Measurements from ENCODE around the gene MMAB. TPM values are rescaled to one million over a fixed set of nuclear protein-coding genes. Genes with fewer than 3 reads are reported as not detected.

The MMAB gene
- total RNA-seq, 2 donors from 2014 or later: 12.5 to 29.7 TPM

DNA sequence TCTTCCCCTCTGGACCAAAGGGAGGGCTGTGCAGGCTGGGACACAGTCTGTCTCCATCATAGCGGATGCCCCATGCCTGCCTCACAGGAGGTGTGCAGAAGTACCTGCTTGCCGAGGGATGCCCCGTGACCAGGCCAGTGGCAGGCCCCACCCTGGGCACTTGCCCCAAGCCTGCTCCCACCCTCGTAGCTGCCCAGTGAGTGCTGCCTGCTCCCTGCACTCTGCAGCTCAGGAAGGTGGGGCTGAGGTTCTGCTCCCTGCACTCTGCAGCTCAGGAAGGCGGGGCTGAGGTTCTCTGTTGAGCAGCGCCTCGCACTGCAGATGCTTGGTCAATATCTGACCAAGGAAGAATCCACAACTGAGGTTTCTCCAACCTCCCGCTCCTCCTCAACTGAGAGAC lies 6.9 kb downstream of the MMAB start:
- TF ChIP-seq, protein P1, sequence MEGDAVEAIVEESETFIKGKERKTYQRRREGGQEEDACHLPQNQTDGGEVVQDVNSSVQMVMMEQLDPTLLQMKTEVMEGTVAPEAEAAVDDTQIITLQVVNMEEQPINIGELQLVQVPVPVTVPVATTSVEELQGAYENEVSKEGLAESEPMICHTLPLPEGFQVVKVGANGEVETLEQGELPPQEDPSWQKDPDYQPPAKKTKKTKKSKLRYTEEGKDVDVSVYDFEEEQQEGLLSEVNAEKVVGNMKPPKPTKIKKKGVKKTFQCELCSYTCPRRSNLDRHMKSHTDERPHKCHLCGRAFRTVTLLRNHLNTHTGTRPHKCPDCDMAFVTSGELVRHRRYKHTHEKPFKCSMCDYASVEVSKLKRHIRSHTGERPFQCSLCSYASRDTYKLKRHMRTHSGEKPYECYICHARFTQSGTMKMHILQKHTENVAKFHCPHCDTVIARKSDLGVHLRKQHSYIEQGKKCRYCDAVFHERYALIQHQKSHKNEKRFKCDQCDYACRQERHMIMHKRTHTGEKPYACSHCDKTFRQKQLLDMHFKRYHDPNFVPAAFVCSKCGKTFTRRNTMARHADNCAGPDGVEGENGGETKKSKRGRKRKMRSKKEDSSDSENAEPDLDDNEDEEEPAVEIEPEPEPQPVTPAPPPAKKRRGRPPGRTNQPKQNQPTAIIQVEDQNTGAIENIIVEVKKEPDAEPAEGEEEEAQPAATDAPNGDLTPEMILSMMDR (IDR thresholded peaks at IDR 0.05): no peak
- no peak for TF ChIP-seq POLR2A (IDR thresholded peaks at IDR 0.05)
- no peaks in the 10 kb centered on the region for H3K27me3 ChIP-seq
- no peak overlapping the region for H3K27ac ChIP-seq
- H3K4me1 ChIP-seq: no peaks in the 10 kb centered on the region
- ATAC-seq (no peak), DNase-seq (no peak)
- WGBS, 2 donors: 86 to 89% methylated on average over 4 to 8 of the region's 8 CpGs
- H3K4me3 ChIP-seq: no peak overlapping the region
- peaks cover 0 to 4% of the 10 kb centered on the region in 2 donors for H3K36me3 ChIP-seq (replicated peaks in 1 of 2; ENCODE audit: insufficient read depth in 1 of 2, low read depth in 2 of 2)
- H3K9me3 ChIP-seq: no peaks in the 10 kb centered on the region
- intact Hi-C loops (cut with DNase I): no loop called here

DNA sequence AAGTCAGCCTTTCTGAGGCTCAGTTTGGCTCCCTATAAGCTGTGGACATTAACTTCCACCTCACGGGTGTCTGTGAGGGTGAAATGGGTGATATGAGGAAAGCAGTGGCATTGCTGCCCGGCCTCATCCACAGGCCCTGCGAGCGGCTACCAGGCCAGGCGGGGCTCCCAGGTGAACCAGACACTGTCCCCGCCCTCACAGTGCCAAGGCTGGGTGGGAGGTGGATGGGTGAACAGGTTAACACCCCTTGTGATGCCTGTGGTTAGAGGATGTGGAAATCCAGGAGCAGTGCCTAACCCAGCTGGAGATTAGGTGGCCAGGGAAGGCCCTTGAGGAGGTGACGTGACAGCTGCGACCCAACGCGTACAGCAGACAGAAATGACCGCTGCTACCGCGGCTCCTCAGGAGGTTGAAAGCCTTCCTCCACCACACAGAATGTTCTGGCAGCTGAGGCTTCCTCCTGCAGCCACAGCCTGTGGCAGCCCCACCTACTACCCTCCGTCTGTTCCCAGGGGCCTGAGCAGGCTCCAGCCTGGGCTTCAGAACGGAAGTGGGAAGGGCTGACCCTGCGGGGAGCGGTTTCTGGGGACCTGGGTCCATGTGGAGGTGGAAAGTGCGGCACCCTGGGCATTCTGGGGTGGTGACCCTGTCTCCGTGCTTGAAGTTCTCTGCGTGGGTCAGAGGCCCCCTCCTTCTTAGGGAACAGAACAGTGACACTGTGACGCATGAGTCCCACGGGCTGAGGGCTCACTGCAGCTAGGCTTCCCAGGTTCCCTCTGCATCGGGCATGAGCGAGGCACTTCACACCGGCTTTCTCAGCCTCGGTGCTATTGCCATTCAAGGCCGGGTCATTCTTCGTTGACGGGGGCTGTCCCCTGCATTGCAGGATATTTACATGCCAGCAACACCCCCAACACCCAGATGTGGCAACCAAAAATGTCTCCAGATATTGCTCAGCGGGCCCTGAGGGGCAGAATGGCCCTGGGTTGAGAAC lies 9.7 kb downstream of the MMAB start:
- no peaks in the 10 kb centered on the region for H3K4me1 ChIP-seq
- H3K9me3 ChIP-seq: no peaks in the 10 kb centered on the region
- no peak overlapping the region for H3K27ac ChIP-seq
- 87 to 91% methylated on average over 14 to 27 of the region's 30 CpGs for WGBS, 2 donors
- no peaks in the 10 kb centered on the region for H3K27me3 ChIP-seq
- no peak overlapping the region for H3K4me3 ChIP-seq
- no peak for TF ChIP-seq POLR2A (IDR thresholded peaks at IDR 0.05)
- TF ChIP-seq, protein P1 (IDR thresholded peaks at IDR 0.05): no peak
- peaks cover 0 to 4% of the 10 kb centered on the region in 2 donors for H3K36me3 ChIP-seq (replicated peaks in 1 of 2; ENCODE audit: insufficient read depth in 1 of 2, low read depth in 2 of 2)
- DNase-seq: no peak
- peak; percentile 43 for ATAC-seq
- intact Hi-C loops (cut with DNase I): no loop called here

DNA sequence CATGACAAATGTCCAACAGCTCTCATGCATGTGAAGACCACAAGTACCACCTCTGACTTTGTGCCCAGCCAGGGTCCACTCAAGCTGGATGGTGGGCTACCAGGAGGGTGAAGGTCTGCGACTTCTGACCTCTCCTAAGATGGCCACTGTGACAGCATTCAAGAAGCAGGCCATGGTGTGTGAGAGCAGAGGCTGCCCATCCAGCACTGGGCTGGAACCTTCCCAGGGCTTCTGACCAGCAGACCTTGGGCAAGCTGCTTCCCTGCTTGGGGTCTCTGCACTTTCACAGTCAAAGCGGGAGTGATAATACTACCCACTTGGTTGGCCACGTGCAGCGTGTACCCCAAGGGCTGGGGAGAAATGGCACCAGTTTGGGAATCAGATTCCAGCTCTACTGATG lies 10.4 kb downstream of the MMAB start:
- Histone ChIP-seq H3K27me3 (no peaks in the 10 kb centered on the region), H3K27ac (no peak overlapping the region), H3K9me3 (no peaks in the 10 kb centered on the region), H3K4me3 (no peak overlapping the region), H3K36me3 (replicated peaks in 1 of 2; ENCODE audit: insufficient read depth in 1 of 2, low read depth in 2 of 2) (peaks cover 0 to 3% of the 10 kb centered on the region in 2 donors), H3K4me1 (no peaks in the 10 kb centered on the region)
- WGBS, 2 donors: 89 to 93% methylated on average over 3 to 4 of the region's 4 CpGs
- no peak for ATAC-seq
- intact Hi-C loops (cut with DNase I): no loop called here
- TF ChIP-seq POLR2A (IDR thresholded peaks at IDR 0.05): no peak
- TF ChIP-seq, protein P1 (IDR thresholded peaks at IDR 0.05): no peak
- DNase-seq: no peak

DNA sequence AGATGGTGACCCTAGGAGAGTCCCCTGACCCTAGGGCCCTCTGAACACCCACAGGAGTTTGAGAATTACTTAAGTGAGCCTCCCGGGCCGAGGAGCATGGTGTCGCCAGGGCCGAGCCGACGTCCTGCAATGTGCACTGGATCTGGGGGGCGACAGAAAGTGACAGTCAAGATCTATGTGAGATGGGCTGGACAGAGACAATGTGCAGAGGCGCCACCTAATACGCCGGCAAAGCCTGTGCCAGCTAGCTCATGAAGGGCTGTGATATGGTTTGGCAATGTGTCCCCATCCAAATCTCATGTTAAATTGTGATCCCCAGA lies 11.6 kb downstream of the MMAB start:
- H3K4me3 ChIP-seq: no peak overlapping the region
- no peak for DNase-seq
- H3K4me1 ChIP-seq: no peaks in the 10 kb centered on the region
- peaks cover 0 to 1% of the 10 kb centered on the region in 2 donors for H3K36me3 ChIP-seq (replicated peaks in 1 of 2; ENCODE audit: insufficient read depth in 1 of 2, low read depth in 2 of 2)
- no peak for ATAC-seq
- 94 to 98% methylated on average over 9 to 10 of the region's 10 CpGs for WGBS, 2 donors
- H3K27ac ChIP-seq: no peak overlapping the region
- TF ChIP-seq, protein P1 (IDR thresholded peaks at IDR 0.05): no peak
- no peak for TF ChIP-seq POLR2A (IDR thresholded peaks at IDR 0.05)
- intact Hi-C loops (cut with DNase I): no loop called here
- no peaks in the 10 kb centered on the region for H3K27me3 ChIP-seq
- H3K9me3 ChIP-seq: no peaks in the 10 kb centered on the region
